Posterior vena cava (tissue), 2 donors: Measurements from ENCODE around the gene NFRKB. TPM values are rescaled to one million over a fixed set of nuclear protein-coding genes. Genes with fewer than 3 reads are reported as not detected.
"Not testable (repeated sequence)": the region's sequence is repeated elsewhere in the genome, so short reads cannot be mapped to it uniquely, and the experiment has no call there.

Source experiments
- DNase-seq: peaks from one replicate; pipeline ENCODE4 v3.0.0-alpha.2; 2020; ENCODE audit warnings: low spot score
- intact Hi-C, 2 donors: fragments of 100-400 bp; cut with DNase I; formaldehyde crosslinking; loops; one replicate each; pipeline versions ENCODE4 v1.14.1 to v1.14.2; 2022 to 2023
- total RNA-seq, 2 donors: library from RNA; stranded (reverse); fragmentation: NEBNext Ultra II Directional; extraction: Animal tissue kit (Norgen Biotek cat#: 25700); gene quantifications; one replicate each; pipeline ENCODE4 v1.2.1, GENCODE V29; 2021
- donor health status: DM: yes; HTN: yes; CAD: no.
- donor health status: DM: yes; HTN: yes; CAD: no.

NFRKB gene
- total RNA-seq, 2 donors from 2014 or later = 14.3 to 15.9 TPM

DNA sequence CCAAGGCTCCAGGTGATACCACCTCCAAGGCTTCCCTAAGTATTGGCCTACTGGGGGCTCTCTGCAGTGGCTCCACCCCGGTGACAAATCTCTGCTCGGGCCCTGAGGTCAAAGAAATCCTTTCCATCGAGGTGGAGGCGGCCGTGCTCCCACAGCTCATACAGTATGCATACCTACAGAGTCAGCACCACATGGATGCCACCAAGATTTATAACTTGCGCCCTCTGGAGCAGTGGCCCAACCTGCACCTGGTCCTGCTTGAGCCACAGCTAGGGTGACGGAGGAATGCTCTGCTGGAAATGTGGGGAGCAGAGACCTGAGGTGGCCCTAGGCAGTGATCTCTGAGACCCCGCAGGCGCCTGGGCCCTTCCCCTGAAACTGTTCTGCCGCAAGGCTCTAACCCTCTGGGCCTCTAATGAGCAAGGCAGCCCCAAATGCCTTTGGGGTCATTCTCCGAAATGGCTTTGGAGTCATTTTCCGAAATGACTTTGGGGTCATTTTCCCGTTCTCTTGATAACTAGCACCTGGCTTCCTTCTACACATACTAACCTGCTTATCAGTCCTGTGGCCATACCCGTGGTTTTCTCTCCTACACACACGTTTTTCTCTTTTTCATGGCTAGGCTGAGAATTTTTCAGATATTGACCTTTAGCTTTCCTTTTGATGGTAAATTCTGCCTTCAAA, 45.8 kb downstream of the NFRKB start:
- intact Hi-C loops = no loop called here
- no peak for DNase-seq

DNA sequence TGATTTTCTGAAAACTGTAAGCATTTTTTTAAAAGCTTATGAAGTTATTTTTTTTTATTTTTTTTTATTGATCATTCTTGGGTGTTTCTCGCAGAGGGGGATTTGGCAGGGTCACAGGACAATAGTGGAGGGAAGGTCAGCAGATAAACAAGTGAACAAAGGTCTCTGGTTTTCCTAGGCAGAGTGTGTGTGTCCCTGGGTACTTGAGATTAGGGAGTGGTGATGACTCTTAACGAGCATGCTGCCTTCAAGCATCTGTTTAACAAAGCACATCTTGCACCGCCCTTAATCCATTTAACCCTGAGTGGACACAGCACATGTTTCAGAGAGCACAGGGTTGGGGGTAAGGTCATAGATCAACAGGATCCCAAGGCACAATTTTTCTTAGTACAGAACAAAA, 48.0 kb downstream of the NFRKB start:
- intact Hi-C loops, DNase-seq: not testable (repeated sequence)

DNA sequence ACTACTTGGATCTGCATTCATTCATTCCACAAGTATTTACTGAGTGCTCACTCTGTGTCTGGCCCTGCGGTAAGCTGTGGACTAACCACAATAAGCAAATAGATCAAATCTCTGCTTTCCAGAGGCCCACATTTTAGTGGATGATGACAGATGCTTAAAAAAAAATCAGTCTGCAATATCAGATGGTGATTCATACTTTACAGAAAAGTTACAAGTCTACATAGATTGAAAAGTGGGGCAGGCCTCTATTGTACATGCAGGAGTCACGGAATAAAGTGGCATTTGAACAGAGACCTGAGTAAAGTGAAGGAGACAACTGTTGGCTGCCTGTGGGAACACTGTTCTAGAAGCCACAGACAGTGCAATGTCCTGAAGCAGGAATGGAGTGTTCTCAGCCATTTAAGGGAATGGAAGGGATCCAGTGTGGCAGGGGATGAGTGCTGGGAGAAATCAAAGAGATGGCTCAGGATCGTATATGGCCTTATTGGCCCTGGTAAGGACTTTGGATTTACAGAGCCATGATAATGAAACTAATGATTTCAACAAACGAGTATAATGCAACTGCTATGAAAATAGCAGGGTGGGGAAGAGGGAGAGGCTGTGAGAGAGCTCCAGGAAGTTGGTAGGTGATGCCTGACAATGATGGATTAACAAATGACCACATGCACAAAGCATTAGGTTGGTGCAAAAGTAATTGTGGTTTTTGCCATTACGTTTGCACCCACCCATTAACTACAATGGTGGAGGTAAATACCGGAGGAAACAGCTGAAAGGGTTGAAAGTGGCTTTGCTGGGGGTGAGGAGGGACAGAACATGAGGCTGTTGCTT, 48.7 kb downstream of the NFRKB start:
- no peak for DNase-seq
- intact Hi-C loops = no loop called here

Other genes starting within 250 kb of the NFRKB start
- gene TMEM45B, start 79.7 kb downstream of the NFRKB start, total RNA-seq = not detected
- gene PRDM10, start 107.3 kb upstream of the NFRKB start, total RNA-seq = 10 to 100 TPM in 1 of 2 donors, 1 to 10 TPM in 1; 5.0 to 10.7 TPM
- 100 to 1,000 TPM; 284 to 350 TPM for gene APLP2, start 174.3 kb upstream of the NFRKB start, total RNA-seq